Daoy (cell line): ENCODE measurements around the gene KRTAP10-12. TPM values are rescaled to one million over a fixed set of nuclear protein-coding genes. Genes with fewer than 3 reads are reported as not detected.
A peak's percentile ranks its signal among the peaks of the same experiment; 100 is the strongest.

Experiments used
- DNase-seq: peaks from one replicate; pipeline ENCODE4 v3.0.0-alpha.2; 2015; ENCODE audit warnings: low read depth
- total RNA-seq: library from RNA; depleted of rRNA; stranded (reverse); fragments of >200 nt; shearing (Covaris generic); gene quantifications from 2 replicates; pipeline ENCODE4 v1.2.3, GENCODE V29; 2014; rRNA removed

The KRTAP10-12 gene
- total RNA-seq, 1 experiment from 2014 or later = not detected

GRCh38 chr21:44732956-44733355 is 36.0 kb downstream of the KRTAP10-12 start:
- no peak for DNase-seq

GRCh38 chr21:44734026-44734745 is 37.2 kb downstream of the KRTAP10-12 start:
- peak; percentile 39 for DNase-seq

GRCh38 chr21:44734841-44735240 is 37.9 kb downstream of the KRTAP10-12 start:
- DNase-seq = no peak

DNA sequence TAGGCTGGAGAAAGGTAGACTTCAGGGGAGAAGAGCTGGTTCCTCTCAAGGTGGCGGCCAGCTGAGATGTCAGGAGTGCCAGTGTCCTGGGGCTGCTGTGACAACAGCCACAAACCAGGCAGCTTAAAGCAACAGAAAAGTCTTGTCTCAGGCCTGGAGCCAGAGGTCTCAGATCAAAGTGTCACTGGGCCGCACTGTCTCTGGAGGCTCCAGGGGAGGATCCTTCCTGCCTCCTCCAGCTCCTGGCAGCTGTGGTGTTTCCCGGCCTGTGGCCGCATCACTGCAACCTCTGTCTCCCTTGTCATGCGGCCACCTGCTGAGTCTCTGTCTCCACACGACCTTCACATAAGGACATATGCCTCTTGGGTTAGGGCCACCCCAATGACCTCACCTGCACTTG is 38.8 kb downstream of the KRTAP10-12 start:
- no peak for DNase-seq

DNA sequence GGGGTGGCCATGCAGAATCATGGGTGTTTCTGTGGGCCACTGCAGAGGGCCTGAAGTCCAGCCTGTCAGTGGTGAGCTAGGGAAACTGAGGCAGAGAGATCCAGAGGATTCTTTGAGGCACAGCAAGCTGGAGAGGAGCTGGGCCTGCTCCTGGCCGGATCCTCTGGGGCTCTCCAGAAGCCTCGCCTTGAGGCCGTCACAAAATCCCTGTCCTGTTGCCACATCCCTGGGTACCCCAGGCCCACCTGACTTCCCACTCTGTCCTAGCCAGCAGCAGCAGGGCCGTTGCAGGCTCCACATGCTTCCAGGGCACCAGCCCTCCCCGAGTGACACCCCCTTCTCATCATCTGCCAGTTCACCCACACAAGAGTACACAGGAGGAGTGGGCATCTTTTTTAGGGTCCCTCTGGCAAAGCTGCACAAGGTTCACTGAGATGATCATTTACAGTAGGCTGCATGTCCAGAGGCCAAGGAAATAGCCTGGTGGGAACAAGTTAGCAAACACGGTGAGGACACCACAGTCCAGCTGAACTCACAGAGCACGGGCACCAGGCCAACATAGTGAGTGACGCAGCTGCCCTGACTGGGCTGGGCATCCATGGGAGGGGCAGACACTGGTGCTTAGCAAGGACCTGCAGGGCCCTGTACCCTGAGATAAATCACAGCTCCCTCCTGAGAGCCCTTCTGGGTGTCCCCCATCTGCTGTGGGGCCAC is 39.5 kb downstream of the KRTAP10-12 start:
- DNase-seq = peak; percentile 66

DNA sequence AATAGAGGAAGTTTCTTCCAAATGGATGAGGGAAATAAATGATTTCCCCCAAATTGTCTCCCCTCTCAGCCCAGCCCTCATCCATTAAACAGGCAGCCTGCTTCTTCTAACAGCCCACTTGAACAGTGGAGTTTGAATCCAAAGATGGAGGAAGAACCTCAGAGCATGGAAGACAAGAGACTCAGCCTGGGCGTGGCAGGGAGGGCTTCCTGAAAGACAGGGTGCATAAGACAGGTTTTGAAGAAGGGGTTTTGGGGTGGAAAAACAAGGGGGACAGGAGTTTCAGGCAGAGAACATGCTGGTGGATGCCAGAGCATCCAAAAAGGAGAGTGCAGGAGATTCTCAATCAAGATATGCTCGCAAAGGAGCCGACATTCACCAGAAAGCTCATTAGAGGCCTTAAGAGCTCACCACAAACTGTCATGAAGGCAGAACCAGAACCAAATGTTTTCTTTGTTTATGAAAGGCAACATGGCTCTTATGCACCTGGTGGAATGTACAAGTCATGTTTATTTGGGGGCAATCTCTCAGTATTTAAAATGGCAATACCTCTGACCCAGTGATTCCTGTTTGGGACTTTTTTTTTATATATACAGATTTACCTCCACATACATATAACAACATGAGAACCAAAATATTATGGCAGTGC is 40.9 kb downstream of the KRTAP10-12 start:
- DNase-seq = no peak

DNA sequence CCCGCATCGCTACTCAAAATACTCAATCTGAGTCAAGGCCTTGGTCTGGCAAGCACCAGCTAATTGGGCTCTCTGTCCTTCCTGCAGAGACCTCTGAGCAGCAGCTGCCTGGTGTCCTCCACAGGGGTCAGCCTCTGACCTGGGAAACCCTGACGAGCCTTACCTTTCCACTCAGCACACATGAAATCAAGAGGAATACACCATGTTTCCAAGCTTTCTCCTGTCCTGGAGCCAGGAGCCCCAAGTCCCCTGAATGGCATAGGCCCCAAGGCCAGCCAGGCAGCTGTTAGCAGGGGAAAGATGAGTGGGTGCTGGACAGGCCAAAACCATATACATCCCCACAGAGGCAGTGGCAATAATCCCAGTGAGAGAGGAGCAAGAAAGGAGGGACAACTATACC is 41.6 kb downstream of the KRTAP10-12 start:
- no peak for DNase-seq

- no peak for DNase-seq
Measured at GRCh38 chr21:44739316-44739715, 42.3 kb downstream of the KRTAP10-12 start.

DNA sequence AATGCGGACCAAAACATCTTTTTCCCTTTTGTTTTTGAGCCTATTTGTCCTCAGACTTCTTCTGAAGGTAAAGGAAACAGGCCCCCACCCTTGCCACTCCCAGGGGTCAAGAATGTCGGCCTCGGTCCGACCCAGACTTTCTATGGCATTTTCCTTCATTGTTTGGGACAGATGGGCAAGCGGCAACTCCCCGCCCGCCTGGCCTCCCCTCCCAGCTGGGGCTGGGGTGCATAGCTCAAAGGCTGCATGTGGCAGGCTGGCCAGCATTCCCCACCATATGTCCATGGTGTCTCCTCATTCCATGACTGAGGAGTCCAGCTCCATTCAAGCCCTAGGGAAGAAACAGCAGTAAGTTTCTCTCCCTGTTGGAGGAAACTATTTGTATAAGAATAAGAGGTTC is 43.8 kb downstream of the KRTAP10-12 start:
- no peak for DNase-seq

- DNase-seq = no peak
Measured at GRCh38 chr21:44741921-44742320, 44.9 kb downstream of the KRTAP10-12 start.

DNA sequence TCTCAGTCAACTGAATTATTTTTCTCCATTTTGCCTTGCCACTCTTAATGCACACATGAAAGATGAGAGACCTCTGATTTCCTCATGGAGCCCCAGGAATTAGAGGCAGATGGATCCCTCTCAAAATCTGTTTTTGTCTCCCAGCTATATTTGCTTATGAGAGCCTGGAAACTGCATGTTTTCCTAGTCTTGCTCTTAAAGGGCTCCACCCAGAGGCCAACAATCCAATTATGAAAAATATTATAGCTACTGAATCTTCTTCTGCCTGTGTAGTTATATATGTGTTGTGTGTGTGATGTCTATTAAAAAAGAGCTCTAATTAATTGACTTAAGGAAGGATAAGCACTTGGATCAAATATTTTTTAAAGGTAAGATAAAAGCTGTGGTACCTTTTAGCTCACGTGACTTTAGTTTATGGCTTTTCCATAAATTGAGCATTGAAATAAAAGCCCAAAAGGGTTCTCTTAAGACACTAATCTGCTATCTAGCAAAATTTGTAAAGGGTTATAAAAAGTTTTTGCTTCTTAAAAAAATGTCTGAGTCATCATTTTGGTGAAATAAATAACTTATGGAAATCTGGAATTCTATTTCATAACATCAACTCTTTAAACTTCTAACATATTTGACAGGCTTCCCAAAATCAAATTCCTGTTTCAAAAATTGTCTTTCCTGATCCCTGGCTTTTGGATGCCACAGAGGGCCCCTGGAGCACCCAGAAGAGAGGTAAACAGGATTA is 45.6 kb downstream of the KRTAP10-12 start:
- no peak for DNase-seq

Other genes with a start within 250 kb of the KRTAP10-12 start
- gene LRRC3, start 241.7 kb upstream of the KRTAP10-12 start, total RNA-seq = 0.06 and 0.17 TPM in 2 replicates
- gene KRTAP10-1, start 157.0 kb upstream of the KRTAP10-12 start, total RNA-seq = not detected in 2 replicates
- gene KRTAP10-2, start 145.7 kb upstream of the KRTAP10-12 start, total RNA-seq = not detected in 2 replicates
- gene KRTAP10-3, start 138.4 kb upstream of the KRTAP10-12 start, total RNA-seq = not detected in 2 replicates
- not detected in 2 replicates for gene KRTAP10-4, start 123.4 kb upstream of the KRTAP10-12 start, total RNA-seq
- not detected in 2 replicates for gene KRTAP10-5, start 116.6 kb upstream of the KRTAP10-12 start, total RNA-seq
- gene KRTAP10-6, start 104.7 kb upstream of the KRTAP10-12 start, total RNA-seq = not detected in 2 replicates
- gene KRTAP10-7, start 96.6 kb upstream of the KRTAP10-12 start, total RNA-seq = not detected in 2 replicates
- gene KRTAP10-8, start 85.1 kb upstream of the KRTAP10-12 start, total RNA-seq = not detected in 2 replicates
- not detected in 2 replicates for gene KRTAP10-9, start 70.1 kb upstream of the KRTAP10-12 start, total RNA-seq
- gene KRTAP10-10, start 59.8 kb upstream of the KRTAP10-12 start, total RNA-seq = not detected in 2 replicates
- not detected in 2 replicates for gene KRTAP10-11, start 50.8 kb upstream of the KRTAP10-12 start, total RNA-seq
- not detected in 2 replicates for gene KRTAP12-4, start 42.5 kb upstream of the KRTAP10-12 start, total RNA-seq
- gene KRTAP12-3, start 39.2 kb upstream of the KRTAP10-12 start, total RNA-seq = not detected in 2 replicates
- not detected in 2 replicates for gene KRTAP12-2, start 30.2 kb upstream of the KRTAP10-12 start, total RNA-seq
- not detected in 2 replicates for gene KRTAP12-1, start 15.0 kb upstream of the KRTAP10-12 start, total RNA-seq
- not detected in 2 replicates for gene TSPEAR, start 14.4 kb downstream of the KRTAP10-12 start, total RNA-seq
- gene UBE2G2, start 104.6 kb downstream of the KRTAP10-12 start, total RNA-seq = 90.1 and 152 TPM in 2 replicates
- gene SUMO3, start 120.9 kb downstream of the KRTAP10-12 start, total RNA-seq = 98.9 and 125 TPM in 2 replicates
- 321 and 333 TPM in 2 replicates for gene PTTG1IP, start 176.5 kb downstream of the KRTAP10-12 start, total RNA-seq
- 0.09 and 1.0 TPM in 2 replicates for gene ITGB2, start 223.7 kb downstream of the KRTAP10-12 start, total RNA-seq
- gene SLX9, start 242.9 kb downstream of the KRTAP10-12 start, total RNA-seq = 46.9 and 60.5 TPM in 2 replicates